Measurements from ENCODE around the gene PLXDC1.

PLXDC1 gene

DNA sequence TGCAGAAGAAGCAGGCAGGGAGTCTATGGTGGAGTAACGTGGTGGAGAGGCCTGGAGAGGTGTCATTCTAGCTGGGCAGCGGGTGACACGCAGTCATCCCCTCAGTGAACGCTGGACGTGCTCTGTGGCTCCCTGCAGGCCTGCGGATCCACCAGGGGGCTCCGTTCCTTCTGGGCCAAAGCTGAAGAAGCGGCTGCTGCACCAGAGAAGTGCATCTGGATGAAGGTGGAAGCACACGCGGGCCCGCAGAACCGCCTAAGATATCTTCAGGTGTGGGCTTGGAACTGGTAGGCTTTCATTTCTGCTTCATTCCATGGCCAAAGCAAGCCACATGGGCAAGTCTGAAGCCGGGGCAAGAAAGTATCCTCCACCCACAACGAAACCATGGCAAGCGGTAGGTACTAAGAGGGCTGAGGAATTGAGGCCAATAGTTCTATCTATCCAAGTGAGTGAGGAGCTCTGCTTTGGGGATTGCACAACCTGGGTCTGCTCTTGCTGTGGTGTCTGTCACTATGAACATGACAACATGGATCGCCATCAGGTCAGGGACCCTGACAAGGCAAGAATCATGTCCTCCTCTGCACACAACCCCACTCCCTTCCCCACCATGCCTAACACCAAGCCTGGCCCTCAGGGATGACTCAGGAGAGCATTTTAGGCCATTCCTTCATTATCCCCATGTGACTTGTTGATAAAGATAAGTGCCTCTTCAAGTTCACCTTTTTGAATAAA is 105.3 kb downstream of the PLXDC1 start:
- ATAC-seq = no peak
- TF ChIP-seq GLIS3 (CRISPR knock-in tag; IDR thresholded peaks at IDR 0.05) = no peak
- TF ChIP-seq OSR1 (CRISPR knock-in tag; IDR thresholded peaks at IDR 0.05) = no peak
- TF ChIP-seq, protein P1, sequence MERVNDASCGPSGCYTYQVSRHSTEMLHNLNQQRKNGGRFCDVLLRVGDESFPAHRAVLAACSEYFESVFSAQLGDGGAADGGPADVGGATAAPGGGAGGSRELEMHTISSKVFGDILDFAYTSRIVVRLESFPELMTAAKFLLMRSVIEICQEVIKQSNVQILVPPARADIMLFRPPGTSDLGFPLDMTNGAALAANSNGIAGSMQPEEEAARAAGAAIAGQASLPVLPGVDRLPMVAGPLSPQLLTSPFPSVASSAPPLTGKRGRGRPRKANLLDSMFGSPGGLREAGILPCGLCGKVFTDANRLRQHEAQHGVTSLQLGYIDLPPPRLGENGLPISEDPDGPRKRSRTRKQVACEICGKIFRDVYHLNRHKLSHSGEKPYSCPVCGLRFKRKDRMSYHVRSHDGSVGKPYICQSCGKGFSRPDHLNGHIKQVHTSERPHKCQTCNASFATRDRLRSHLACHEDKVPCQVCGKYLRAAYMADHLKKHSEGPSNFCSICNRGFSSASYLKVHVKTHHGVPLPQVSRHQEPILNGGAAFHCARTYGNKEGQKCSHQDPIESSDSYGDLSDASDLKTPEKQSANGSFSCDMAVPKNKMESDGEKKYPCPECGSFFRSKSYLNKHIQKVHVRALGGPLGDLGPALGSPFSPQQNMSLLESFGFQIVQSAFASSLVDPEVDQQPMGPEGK (CRISPR knock-in tag; IDR thresholded peaks at IDR 0.05; ENCODE audit: borderline replicate concordance) = no peak
- TF ChIP-seq BACH2 (CRISPR knock-in tag; IDR thresholded peaks at IDR 0.05; ENCODE audit: borderline replicate concordance) = no peak
- TF ChIP-seq, protein P2, sequence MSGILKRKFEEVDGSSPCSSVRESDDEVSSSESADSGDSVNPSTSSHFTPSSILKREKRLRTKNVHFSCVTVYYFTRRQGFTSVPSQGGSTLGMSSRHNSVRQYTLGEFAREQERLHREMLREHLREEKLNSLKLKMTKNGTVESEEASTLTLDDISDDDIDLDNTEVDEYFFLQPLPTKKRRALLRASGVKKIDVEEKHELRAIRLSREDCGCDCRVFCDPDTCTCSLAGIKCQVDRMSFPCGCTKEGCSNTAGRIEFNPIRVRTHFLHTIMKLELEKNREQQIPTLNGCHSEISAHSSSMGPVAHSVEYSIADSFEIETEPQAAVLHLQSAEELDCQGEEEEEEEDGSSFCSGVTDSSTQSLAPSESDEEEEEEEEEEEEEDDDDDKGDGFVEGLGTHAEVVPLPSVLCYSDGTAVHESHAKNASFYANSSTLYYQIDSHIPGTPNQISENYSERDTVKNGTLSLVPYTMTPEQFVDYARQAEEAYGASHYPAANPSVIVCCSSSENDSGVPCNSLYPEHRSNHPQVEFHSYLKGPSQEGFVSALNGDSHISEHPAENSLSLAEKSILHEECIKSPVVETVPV (CRISPR knock-in tag; IDR thresholded peaks at IDR 0.05) = no peak
- no peak for TF ChIP-seq TCF4 (CRISPR knock-in tag; IDR thresholded peaks at IDR 0.05; ENCODE audit: borderline replicate concordance)
- no peak for TF ChIP-seq PPARA (CRISPR knock-in tag; IDR thresholded peaks at IDR 0.05; ENCODE audit: borderline replicate concordance)
- TF ChIP-seq ZFP30 (CRISPR knock-in tag; IDR thresholded peaks at IDR 0.05) = no peak
- no peak for TF ChIP-seq ZNF8 (CRISPR knock-in tag; IDR thresholded peaks at IDR 0.05)
- no peak for TF ChIP-seq RARB (CRISPR knock-in tag; IDR thresholded peaks at IDR 0.05)
- TF ChIP-seq ESRRG (CRISPR knock-in tag; IDR thresholded peaks at IDR 0.05) = no peak
- no peak for TF ChIP-seq ZNF565 (CRISPR knock-in tag; conservative IDR thresholded peaks at IDR 0.05; ENCODE audit: low read depth)
- TF ChIP-seq ZNF70 (CRISPR knock-in tag; IDR thresholded peaks at IDR 0.05) = no peak
- TF ChIP-seq, protein P3, sequence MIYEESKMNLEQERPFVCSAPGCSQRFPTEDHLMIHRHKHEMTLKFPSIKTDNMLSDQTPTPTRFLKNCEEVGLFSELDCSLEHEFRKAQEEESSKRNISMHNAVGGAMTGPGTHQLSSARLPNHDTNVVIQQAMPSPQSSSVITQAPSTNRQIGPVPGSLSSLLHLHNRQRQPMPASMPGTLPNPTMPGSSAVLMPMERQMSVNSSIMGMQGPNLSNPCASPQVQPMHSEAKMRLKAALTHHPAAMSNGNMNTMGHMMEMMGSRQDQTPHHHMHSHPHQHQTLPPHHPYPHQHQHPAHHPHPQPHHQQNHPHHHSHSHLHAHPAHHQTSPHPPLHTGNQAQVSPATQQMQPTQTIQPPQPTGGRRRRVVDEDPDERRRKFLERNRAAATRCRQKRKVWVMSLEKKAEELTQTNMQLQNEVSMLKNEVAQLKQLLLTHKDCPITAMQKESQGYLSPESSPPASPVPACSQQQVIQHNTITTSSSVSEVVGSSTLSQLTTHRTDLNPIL (CRISPR knock-in tag; IDR thresholded peaks at IDR 0.05; ENCODE audit: low read depth) = no peak
- TF ChIP-seq CSDC2 (CRISPR knock-in tag; IDR thresholded peaks at IDR 0.05) = no peak
- no peak for TF ChIP-seq ZC3H10 (CRISPR knock-in tag; IDR thresholded peaks at IDR 0.05)
- TF ChIP-seq ARNTL (CRISPR knock-in tag; IDR thresholded peaks at IDR 0.05; ENCODE audit: borderline replicate concordance, low read depth) = no peak
- TF ChIP-seq, protein P4, sequence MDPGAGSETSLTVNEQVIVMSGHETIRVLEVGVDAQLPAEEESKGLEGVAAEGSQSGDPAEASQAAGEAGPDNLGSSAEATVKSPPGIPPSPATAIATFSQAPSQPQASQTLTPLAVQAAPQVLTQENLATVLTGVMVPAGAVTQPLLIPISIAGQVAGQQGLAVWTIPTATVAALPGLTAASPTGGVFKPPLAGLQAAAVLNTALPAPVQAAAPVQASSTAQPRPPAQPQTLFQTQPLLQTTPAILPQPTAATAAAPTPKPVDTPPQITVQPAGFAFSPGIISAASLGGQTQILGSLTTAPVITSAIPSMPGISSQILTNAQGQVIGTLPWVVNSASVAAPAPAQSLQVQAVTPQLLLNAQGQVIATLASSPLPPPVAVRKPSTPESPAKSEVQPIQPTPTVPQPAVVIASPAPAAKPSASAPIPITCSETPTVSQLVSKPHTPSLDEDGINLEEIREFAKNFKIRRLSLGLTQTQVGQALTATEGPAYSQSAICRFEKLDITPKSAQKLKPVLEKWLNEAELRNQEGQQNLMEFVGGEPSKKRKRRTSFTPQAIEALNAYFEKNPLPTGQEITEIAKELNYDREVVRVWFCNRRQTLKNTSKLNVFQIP (CRISPR knock-in tag; IDR thresholded peaks at IDR 0.05; ENCODE audit: borderline replicate concordance, low read depth) = no peak
- no peak for TF ChIP-seq ISL1 (CRISPR knock-in tag; IDR thresholded peaks at IDR 0.05)
- TF ChIP-seq ZFP3 (CRISPR knock-in tag; IDR thresholded peaks at IDR 0.05) = no peak

- ATAC-seq = no peak
- no peak for TF ChIP-seq ZFP30 (CRISPR knock-in tag; IDR thresholded peaks at IDR 0.05)
- TF ChIP-seq, protein P2 (CRISPR knock-in tag; IDR thresholded peaks at IDR 0.05) = no peak
- no peak for TF ChIP-seq PPARA (CRISPR knock-in tag; IDR thresholded peaks at IDR 0.05; ENCODE audit: borderline replicate concordance)
- TF ChIP-seq CSDC2 (CRISPR knock-in tag; IDR thresholded peaks at IDR 0.05) = no peak
- no peak for TF ChIP-seq RARB (CRISPR knock-in tag; IDR thresholded peaks at IDR 0.05)
- TF ChIP-seq ARNTL (CRISPR knock-in tag; IDR thresholded peaks at IDR 0.05; ENCODE audit: borderline replicate concordance, low read depth) = no peak
- no peak for TF ChIP-seq TOX (CRISPR knock-in tag; IDR thresholded peaks at IDR 0.05; ENCODE audit: borderline replicate concordance)
- no peak for TF ChIP-seq ZNF565 (CRISPR knock-in tag; conservative IDR thresholded peaks at IDR 0.05; ENCODE audit: low read depth)
- TF ChIP-seq GLIS3 (CRISPR knock-in tag; IDR thresholded peaks at IDR 0.05) = no peak
- TF ChIP-seq ESRRG (CRISPR knock-in tag; IDR thresholded peaks at IDR 0.05) = no peak
- TF ChIP-seq, protein P1 (CRISPR knock-in tag; IDR thresholded peaks at IDR 0.05; ENCODE audit: borderline replicate concordance) = no peak
- TF ChIP-seq, protein P5, sequence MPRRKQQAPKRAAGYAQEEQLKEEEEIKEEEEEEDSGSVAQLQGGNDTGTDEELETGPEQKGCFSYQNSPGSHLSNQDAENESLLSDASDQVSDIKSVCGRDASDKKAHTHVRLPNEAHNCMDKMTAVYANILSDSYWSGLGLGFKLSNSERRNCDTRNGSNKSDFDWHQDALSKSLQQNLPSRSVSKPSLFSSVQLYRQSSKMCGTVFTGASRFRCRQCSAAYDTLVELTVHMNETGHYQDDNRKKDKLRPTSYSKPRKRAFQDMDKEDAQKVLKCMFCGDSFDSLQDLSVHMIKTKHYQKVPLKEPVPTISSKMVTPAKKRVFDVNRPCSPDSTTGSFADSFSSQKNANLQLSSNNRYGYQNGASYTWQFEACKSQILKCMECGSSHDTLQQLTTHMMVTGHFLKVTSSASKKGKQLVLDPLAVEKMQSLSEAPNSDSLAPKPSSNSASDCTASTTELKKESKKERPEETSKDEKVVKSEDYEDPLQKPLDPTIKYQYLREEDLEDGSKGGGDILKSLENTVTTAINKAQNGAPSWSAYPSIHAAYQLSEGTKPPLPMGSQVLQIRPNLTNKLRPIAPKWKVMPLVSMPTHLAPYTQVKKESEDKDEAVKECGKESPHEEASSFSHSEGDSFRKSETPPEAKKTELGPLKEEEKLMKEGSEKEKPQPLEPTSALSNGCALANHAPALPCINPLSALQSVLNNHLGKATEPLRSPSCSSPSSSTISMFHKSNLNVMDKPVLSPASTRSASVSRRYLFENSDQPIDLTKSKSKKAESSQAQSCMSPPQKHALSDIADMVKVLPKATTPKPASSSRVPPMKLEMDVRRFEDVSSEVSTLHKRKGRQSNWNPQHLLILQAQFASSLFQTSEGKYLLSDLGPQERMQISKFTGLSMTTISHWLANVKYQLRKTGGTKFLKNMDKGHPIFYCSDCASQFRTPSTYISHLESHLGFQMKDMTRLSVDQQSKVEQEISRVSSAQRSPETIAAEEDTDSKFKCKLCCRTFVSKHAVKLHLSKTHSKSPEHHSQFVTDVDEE (CRISPR knock-in tag; IDR thresholded peaks at IDR 0.05) = no peak
- no peak for TF ChIP-seq SNAI2 (CRISPR knock-in tag; IDR thresholded peaks at IDR 0.05)
- TF ChIP-seq OSR1 (CRISPR knock-in tag; IDR thresholded peaks at IDR 0.05) = no peak
- no peak for TF ChIP-seq ZNF8 (CRISPR knock-in tag; IDR thresholded peaks at IDR 0.05)
- TF ChIP-seq BACH2 (CRISPR knock-in tag; IDR thresholded peaks at IDR 0.05; ENCODE audit: borderline replicate concordance) = no peak
- TF ChIP-seq, protein P4 (CRISPR knock-in tag; IDR thresholded peaks at IDR 0.05; ENCODE audit: borderline replicate concordance, low read depth) = no peak
These were observed 115.4 kb downstream of the PLXDC1 start for GRCh38 chr17:39036009-39036408.

Measured in SK-N-SH treated with all-trans-retinoic acid at 6 μM for 48 hours (cell line).